Fibroblast of the conjunctiva (primary cell): ENCODE results near the gene FYCO1.
"Not testable (repeated sequence)": the region's sequence is repeated elsewhere in the genome, so short reads cannot be mapped to it uniquely, and the experiment has no call there.

Source experiments
- DNase-seq: peaks from one replicate; pipeline ENCODE4 v3.0.0-alpha.2; 2010; ENCODE audit warnings: low read depth

FYCO1 gene

GRCh38 chr3:46010519-46011113 is 15.0 kb upstream of the FYCO1 start:
- DNase-seq: no peak

- no peak for DNase-seq
These were observed 12.4 kb upstream of the FYCO1 start for GRCh38 chr3:46008058-46008457.

- no peak for DNase-seq
These were observed 11.7 kb upstream of the FYCO1 start for GRCh38 chr3:46007280-46007679.

GRCh38 chr3:46006238-46007032 is 10.8 kb upstream of the FYCO1 start:
- peak; percentile 75 for DNase-seq

- DNase-seq: not testable (repeated sequence)
These were observed 8.1 kb upstream of the FYCO1 start for GRCh38 chr3:46003706-46004105.

GRCh38 chr3:46001178-46001577 is 5.6 kb upstream of the FYCO1 start:
- DNase-seq: no peak

GRCh38 chr3:45997942-45998341 is 2.3 kb upstream of the FYCO1 start:
- no peak for DNase-seq

- DNase-seq: not testable (repeated sequence)
These were observed 1.9 kb upstream of the FYCO1 start for GRCh38 chr3:45997499-45997898.

- DNase-seq: no peak
These were observed 997 bp downstream of the FYCO1 start for GRCh38 chr3:45994419-45995235.

- no peak for DNase-seq
These were observed 2.1 kb downstream of the FYCO1 start for GRCh38 chr3:45993421-45994027.

GRCh38 chr3:45992821-45993221 is 2.8 kb downstream of the FYCO1 start:
- peak; percentile 38 for DNase-seq

- no peak for DNase-seq
These were observed 3.4 kb downstream of the FYCO1 start for GRCh38 chr3:45992133-45992729.

- DNase-seq: no peak
These were observed 4.3 kb downstream of the FYCO1 start for GRCh38 chr3:45991341-45991740.

- DNase-seq: no peak
These were observed 5.4 kb downstream of the FYCO1 start for GRCh38 chr3:45990181-45990580.

GRCh38 chr3:45988804-45989203 is 6.8 kb downstream of the FYCO1 start:
- peak; percentile 38 for DNase-seq

GRCh38 chr3:45988362-45988761 is 7.3 kb downstream of the FYCO1 start:
- no peak for DNase-seq

GRCh38 chr3:45987368-45988291 is 8.0 kb downstream of the FYCO1 start:
- DNase-seq: no peak

- no peak for DNase-seq
These were observed 9.2 kb downstream of the FYCO1 start for GRCh38 chr3:45986303-45986982.

GRCh38 chr3:45985532-45986302 is 9.9 kb downstream of the FYCO1 start:
- DNase-seq: no peak
